Colon (tissue), 2 donors: Measurements from ENCODE around the gene SOX30.
"Not testable (repeated sequence)": the region's sequence is repeated elsewhere in the genome, so short reads cannot be mapped to it uniquely, and the experiment has no call there.

Experiments
- FAIRE-seq: peaks from 2 replicates; lab custom pipeline; 2012; peaks lifted over from hg19 to GRCh38; lab: Jason Lieb, UNC
- donor health status: control.
- donor health status: control.

Gene SOX30

DNA sequence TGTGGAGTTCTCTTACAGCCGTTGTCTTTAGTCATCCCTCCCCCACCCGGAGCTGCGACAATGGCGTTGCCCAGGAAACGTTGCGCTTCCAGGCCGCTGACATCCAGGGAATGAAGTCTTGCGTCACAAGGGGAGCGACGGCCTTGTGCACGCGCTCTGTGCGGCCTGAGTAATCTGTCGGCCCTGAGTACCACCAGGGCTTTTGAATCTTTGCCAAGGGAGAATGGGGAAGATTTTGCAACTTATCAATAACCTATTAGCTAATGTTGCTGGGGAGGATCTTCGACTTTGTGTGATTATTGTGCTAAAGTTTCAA is at the start of gene SOX30:
Gene SOX30, minus strand, starts transcription at position 62 of the 316 bp plus-strand sequence. CDS start 360 bp downstream, outside the sequence.
- no peak for FAIRE-seq

DNA sequence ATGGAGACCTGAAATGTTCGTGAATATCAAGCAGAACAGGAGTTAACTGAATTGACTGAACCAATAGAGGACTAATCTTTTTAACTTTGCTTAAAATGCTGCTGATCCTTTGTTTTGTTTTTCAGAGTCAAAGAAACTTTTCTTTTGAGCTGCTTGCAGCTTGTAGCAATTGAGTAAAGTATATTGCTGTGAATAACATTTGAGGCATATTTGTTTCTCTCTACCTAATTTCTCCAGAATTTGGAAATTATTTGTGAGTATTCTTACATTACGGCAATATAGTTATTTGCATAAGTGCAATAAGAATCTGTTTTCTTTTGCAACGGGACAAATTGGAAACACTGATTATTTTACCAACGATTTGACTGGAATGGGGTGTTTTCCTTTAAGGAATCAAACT is 46.4 kb upstream of the SOX30 start:
- FAIRE-seq = not testable (repeated sequence)

DNA sequence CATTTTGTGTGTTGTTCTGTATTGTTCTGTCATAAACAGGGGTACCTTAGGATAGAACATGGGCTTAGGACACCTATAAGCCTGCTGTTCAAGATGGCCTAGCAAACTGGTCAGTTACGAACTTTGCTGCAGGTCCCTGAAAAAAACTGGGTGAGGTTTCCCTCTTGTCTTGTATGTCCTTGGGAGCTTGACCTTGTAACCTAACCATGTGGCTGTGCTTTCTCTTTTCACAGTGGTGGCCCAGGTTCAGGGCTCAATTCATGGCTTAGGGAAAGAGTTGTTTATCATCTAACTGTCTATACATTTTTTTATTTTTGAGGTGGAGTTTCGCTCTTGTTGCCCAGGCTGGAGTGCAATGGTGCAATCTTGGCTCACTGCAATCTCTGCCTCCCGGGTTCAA is 43.9 kb upstream of the SOX30 start:
- not testable (repeated sequence) for FAIRE-seq

DNA sequence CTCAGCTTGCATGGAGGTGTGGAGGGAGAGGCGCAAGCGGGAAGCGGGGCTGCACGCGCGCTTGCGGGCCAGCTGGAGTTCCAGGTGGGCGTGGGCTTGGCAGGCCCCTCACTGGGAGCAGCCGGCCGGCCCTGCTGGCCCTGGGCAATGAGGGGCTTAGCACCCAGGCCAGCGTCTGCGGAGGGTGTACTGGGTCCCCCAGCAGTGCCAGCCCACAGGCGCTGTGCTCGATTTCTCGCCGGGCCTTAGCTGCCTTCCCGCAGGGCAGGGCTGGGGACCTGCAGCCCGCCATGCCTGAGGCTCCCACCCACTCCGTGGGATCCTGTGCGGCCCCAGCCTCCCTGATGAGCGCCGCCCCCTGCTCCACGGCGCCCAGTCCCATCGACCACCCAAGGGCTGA is 41.6 kb upstream of the SOX30 start:
- FAIRE-seq = not testable (repeated sequence)

DNA sequence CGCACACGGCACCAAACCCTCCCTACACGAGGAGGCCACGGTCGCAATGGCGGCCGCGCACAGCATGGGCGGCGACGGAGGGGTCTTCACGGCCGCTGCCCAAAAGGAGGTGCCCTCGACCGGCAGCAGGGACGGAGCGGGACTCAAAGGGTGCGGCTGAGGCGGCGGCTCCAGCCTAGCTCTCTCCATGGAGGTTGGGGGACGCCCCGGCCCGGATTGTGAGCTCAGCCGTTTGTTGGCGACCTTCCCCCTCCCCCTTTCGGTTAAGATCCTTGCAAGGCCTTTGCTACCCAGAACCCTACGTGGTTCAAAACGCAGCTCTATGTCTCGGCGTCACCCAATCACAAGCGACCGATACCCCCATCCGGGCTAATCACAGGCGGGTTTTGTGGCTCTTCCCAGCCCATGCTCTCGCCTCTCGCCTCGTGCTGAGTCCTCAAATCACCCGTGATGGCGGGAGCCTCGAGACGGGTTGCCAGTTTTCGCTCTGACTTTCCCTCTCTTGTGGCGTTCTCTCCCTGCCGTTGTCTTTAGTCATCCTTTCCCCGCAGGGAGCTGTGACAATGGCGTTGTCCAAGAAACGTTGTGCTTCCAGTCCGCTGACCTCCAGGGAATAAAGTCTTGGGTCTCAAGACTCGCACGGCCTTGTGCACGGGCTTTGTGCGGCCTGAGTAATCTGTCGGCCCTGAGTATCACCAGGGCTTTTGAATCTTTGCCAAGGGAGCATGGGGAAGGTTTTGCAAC is 38.6 kb upstream of the SOX30 start:
- FAIRE-seq = no peak

DNA sequence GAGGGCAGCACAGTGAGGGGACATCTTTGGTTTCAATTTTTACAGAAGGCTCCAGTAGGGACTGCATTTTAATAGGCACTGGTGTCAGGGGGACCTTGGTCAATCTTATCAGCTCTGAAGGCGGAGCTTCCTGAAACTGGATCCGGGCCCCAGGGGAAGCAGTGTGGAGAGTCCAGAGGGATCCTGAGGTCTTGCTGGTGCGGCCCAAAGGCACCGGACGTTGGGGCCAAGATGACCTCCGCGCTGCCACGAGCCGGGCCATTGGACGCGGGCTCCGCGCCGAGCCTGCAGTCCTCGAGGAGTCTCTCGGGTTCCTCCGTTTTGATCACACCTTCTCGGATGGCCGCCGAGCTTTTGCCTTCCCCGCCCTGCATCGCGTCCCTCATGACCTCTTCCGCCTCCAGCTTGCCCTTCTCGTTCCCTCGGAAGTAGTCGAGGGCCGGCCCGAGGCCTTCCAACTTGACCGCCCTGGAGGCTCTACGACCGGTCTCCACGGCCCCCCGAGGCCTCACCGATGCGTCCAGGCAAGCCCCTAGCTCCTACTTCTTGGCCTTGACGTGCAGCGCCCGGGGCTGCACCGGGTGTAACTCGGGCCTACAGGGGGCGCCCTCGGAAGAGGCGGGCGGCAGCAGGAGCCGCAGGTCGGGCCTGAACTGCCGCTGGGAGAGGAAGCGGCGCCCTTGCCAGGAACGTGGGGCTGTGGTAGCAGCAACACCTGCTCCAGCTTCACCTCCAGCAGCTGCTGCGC is 37.9 kb upstream of the SOX30 start:
- FAIRE-seq = no peak

DNA sequence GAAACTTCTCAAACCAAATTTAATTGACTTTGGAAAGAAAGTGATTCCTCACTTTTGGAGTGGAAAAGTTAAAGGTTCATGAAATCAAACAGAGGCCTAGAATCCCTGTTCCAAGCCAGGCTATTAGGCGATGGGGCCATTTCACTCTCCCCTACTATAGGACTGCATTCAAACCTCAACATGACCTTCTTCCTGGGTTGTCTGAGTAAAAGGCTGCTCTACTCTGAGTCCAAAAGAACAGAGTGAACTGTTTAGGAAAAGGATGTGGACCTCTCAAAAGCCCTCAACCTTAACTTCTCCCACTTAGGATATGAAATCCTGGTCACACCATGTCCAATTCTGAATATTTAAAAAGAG is 34.9 kb upstream of the SOX30 start:
- FAIRE-seq = no peak

DNA sequence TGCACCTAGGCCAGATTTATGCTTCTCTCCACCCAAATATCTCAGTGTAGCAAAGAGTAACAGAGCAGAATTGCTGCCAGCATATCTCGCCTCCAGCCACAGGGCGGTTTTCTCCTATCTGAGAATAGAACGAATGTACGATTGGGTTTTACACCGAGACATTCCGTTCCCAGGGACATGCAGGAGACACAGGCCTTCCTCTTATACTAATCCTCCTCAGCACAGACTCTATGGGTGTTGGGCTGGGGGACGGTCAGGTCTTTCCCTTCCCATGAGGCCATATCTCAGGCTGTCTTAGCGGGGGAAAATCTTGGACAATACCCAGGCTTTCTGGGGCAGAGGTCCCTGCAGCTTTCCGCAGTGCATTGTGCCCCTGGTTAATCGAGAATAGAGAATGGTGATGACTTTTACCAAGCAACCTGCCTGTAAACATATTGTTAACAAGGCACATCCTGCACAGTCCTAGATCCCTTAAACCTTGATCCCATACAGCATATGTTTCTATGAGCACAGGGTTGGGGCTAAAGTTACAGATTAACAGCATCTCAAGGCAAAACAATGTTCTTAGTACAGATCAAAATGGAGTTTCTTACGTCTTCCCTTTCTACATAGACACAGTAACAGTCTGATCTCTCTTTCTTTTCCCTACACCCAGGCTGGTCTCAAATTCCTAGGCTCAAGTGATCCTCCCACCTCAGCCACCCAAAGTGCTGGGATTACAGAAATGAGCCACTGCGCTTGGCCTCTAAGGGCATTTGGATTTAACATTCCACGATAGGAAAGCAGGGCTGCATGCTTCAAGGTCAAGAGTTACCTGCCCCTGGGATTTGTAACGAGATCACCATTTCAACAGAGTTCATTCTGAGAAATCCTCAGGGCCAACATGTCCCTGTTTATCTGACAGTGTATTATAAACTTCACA is 34.3 kb upstream of the SOX30 start:
- FAIRE-seq = not testable (repeated sequence)

DNA sequence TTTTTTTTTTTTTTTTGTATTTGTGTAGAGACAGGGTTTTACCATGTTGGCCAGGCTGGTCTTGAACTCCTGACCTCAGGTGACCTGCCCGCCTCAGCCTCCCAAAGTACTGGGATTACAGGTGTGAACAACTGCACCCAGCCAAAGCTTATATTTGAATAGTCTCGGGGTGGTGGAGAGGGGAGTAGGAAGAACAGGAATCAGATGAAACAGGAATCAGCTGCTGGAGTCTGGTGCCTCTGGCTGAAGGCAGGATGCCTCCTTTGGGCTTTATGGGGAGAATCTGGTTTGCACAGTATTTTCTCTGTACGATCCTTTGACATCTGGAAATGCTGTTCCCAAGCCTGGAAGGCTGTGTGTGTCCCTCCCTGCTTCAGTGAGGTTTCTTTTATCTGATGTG is 30.0 kb upstream of the SOX30 start:
- FAIRE-seq = no peak

DNA sequence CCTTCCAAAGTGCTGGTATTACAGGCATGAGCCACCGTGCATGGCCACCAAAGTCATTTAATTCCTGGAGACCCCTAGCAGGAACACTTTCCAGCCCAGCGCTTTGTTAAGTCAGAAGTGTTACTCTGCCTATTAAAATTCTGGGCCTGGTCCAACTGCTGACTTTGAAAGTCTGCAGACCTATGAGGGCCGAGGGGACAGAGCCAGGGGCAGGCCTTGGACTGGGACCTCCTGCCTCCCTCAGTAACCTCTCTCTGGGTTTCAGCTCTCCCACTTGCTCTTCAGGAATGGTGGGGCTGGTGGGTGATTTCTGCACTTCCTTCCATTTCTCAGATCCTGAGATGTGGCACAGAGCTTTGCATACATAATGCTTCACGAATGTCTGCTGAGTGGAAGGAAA is 28.8 kb upstream of the SOX30 start:
- no peak for FAIRE-seq

DNA sequence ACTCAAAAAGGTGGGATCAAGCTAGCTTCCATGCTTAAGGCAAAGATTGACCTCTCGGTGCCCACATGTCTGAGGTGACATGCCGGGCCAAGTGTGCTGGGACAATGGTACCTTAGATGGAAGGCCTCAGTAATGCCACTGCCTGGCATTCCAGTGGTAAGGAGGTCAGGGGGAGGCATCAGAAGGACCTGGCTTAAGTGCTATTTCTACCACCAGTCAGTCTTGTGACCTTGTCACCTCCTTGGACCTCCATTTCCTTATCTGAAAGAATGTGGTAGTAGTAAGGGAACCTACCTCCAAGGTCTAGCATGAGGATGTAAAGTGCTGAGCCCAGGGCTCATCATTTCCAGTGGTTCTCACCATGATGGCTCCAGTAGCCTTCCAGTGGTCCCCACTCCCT is 28.0 kb upstream of the SOX30 start:
- FAIRE-seq = no peak

DNA sequence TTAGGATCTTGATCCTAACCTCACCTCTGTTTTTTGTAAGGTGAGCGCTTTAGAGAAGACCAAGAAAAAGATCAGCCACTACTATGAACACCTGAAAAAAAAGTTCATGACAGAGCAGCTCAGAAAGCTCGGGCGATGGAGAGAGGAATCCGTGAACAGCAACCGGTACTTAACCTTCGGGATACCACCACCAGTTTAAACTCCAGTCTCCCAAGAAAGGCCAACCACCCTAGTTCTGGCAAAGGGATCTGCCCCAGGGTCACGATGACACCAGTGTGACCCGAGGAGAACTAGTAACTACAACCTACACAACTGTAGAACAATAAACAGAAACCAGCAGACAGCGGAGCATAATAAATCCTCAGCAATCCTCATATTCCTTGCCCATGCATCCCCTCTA is 27.6 kb upstream of the SOX30 start:
- no peak for FAIRE-seq

DNA sequence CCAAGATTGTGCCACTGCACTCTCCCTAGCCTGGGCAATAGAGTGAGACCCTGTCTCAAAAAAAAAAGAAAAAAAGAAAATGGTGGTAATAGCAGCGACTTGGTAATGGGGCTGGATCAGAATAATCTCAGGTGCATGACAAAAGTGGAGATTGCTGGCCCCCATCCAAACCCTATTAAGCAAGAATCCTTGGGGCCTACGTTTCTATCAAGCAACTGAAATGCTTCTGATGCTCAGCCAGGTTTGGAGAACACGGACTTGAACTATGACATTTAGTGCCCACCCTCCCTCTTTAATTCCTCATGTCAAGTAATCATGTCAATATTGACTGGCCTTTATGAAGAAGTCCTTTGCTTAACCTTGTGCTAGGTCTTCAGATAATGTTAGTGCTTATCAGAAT is 25.7 kb upstream of the SOX30 start:
- FAIRE-seq = no peak

DNA sequence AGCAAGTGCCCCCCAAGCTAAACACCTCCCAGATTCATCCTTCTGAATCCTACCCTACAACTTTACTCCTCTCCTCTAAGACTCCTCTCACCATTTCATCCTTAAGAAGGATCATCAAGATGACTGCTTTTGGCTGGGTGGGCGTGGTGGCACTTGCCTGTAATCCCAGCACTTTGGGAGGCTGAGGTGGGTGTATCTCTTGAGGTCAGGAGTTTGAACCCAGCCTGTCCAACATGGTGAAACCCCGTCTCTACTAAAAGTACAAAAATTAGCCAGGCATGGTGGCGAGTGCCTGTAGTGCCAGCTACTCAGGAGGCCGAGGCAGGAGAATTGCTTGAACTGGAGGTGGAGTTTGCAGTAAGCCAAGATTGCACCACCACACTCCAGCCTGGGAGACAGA is 22.1 kb upstream of the SOX30 start:
- FAIRE-seq = not testable (repeated sequence)

DNA sequence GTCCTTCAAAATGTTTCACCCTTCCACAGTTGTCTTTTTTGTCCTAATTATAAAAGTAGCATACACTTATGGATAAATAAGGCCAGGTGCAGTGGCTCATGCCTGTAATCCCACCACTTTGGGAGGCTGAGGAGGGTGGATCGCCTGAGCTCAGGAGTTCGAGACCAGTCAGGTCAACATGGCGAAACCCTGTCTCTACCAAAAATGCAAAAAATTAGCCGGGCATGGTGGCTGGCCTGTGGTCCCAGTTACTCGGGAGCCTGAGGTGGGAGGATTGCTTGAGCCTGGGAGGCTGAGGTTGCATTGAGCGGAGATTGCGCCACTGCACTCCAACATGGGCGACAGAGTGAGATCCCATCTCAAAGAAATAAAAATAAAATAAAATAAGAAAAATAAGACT is 20.7 kb upstream of the SOX30 start:
- no peak for FAIRE-seq

DNA sequence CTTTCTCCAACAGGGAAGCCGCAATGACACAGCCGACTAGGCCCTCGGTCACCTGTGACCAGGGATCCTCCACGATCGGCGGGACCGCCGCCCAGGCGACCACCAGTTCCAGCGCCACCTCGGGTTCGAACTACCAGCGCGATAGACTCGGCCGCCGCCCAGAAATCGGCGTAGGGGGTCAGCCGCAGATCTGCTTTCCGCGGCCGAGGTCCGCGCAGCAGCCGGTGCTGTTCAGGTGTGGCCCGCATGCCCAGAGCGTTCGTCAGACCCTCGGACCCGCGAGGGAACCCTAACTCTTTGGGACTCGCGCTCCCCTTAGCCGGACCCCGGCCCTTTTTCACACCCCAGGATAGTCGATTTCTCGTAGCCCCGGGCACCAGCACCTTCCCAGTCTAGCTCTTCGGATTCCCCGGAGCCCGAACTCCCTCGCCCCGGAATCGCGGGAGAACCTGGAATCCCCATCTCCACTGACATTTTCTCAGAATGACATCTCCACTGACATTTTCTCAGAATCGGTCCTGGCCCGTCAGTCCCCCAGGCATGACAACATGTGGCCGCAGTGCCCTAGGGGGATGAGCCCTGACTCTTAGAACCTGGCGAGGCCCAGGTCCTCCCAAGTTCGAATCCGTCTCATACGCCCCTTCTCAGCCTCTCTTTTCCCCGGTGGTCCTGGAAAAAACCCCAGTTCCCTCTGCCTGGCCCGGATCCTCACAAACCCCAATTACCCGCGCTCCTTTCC is 19.5 kb upstream of the SOX30 start:
- FAIRE-seq = no peak

DNA sequence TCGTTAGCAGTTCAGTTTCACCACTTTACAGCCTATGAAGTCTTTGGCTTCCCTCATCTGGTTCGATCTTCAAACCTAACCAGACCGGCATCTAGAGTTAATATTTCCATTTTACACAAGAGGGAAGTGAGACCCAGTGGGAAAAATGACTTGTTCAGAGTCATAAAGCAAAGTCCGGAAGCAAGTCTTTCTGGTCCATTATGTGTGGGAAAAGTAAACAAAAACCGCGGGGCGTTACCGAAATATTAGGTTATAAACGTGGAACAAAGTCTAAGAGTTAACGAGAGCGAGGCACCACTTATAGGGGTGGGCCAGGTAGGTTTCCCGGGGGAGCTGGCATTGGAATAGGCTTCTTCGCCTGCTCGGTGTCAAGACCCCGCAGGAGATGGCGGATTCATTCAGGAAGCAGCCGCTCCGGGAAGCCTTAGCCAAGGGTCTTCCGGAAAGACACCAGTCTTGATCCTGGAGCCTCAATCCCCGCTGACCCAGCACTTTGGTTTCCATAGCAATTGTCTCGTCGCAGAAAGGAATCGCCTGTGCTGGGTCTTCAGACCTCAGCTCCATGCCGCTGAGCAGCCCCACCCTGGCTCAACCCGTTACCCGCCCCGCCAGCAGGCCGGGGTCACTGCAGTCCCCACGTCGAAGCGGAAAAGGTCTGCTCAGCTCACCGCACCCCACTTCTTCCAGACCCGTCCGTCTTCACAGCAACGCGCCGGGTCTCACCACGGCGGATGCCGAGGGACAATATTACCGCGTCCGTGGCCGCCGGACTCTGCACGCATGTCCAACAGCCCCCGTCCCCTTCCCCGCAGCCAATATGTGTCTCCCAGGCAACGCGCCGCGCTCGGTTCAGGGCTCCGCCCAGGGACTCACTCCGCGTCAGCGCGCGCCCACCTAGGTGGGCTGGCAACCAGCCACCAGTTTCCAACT is 18.7 kb upstream of the SOX30 start, which contains the start of gene C5orf52:
Gene C5orf52, plus strand, starts transcription at position 872 of the 930 bp plus-strand sequence. CDS start 82 bp downstream, outside the sequence.
- FAIRE-seq = peak; percentile 58

DNA sequence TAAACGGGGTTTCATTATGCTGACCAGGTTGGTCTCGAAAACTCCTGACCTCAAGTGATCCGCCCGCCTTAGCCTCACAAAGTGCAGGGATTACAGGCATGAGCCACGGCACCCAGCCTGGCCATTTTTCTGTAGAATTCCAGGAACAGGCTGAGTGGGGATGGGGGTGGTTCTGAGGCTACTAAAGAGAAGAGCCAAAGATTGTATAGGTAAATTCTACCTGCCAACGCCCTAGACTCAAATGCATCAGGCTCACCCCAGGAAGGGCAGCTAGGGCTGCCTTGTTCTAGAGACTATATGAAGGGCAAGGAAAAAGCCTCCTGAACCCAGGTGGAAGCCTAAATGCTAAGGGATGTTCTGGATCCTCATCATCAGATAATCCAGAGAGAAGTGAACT is 17.5 kb upstream of the SOX30 start:
- no peak for FAIRE-seq

DNA sequence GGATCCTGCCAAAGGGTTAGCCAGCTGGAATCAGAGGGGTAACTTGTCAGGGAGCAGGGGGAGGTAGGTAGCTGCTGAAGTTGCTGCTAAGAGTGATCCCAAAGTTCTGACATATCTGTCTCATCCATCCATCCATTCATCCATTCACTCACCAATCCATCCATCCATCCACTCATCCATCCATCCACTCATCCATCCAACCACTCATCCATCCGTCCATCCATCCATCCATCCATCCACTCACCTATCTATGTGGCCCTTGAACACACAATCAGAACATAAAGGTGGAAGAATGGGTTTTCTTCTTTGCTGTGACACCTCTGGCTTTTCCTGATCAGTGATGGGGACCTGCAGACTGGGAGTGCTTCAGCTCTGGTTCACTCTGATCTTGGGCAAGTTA is 16.1 kb upstream of the SOX30 start:
- no peak for FAIRE-seq

DNA sequence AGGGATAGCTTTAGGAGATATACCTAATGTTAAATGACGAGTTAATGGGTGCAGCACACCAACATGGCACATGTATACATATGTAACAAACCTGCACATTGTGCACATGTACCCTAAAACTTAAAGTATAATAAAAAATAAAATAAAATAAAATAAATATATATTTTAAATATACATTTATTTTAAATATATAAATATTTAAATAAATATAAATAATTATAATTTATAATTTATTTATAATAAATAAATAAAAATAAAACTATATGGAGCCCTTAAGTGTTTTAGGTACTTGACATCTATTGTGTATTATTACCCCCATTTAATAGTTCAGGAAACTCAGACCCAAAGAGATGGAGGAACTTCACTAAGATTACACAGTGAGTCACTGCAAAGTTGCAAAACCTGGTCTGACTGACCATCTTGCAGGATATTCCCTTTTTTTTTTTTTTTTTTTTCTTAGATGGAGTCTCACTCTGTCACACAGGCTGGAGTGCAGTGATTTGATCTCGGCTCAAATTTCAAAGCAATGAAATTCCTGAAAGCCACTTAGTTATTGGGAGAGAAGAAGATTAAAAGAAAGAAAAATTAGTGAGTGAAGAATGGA is 13.3 kb upstream of the SOX30 start:
- FAIRE-seq = no peak
